Colonic mucosa (tissue), 4 donors: ENCODE data around the gene TUFT1. TPM values are rescaled to one million over a fixed set of nuclear protein-coding genes. Genes with fewer than 3 reads are reported as not detected.

Source experiments
- DNase-seq: peaks from one replicate; pipeline ENCODE4 v3.0.0-alpha.2; 2020
- H3K27ac ChIP-seq: fragments of 200-600 bp; one replicate; pipeline ENCODE4 v1.8.0; 2021
- H3K27me3 ChIP-seq: fragments of 200-600 bp; one replicate; pipeline ENCODE4 v1.8.0; 2021
- H3K36me3 ChIP-seq: fragments of 200-600 bp; one replicate; pipeline ENCODE4 v1.8.0; 2021
- H3K4me1 ChIP-seq: fragments of 200-600 bp; one replicate; pipeline ENCODE4 v1.8.0; 2021; ENCODE audit warnings: mild to moderate bottlenecking
- H3K4me3 ChIP-seq: fragments of 200-600 bp; one replicate; pipeline ENCODE4 v1.8.0; 2021
- H3K9ac ChIP-seq, 2 donors: one replicate each; pipeline ENCODE4 v1.7.0; 2013; ENCODE audit warnings: control low read depth in 2 of 2, low read depth in 2 of 2, low read length in 2 of 2
- H3K9me3 ChIP-seq: fragments of 200-600 bp; one replicate; pipeline ENCODE4 v1.8.0; 2021
- intact Hi-C: fragments of 100-400 bp; cut with DNase I; formaldehyde crosslinking; loops from one replicate; pipeline ENCODE4 v1.14.1; 2022
- total RNA-seq, 2 donors: library from RNA; stranded (reverse); fragmentation: NEBNext Ultra II Directional in 1 of 2; extraction: Animal tissue kit (Norgen Biotek cat#: 25700) in 1 of 2; gene quantifications; one replicate each; pipeline ENCODE4 v1.2.1, GENCODE V29; 2021
- TF ChIP-seq, protein P1 (sequence below): fragments of 200-600 bp; IDR thresholded peaks from one replicate; pipeline ENCODE4 v1.8.0; 2022; ENCODE audit warnings: antibody characterized with exemption, mild to moderate bottlenecking
- donor health status: healthy.
- donor health status: DM: no; HTN: no; CAD: no.
- donor health status: DM: no; HTN: no; CAD: no.

Gene TUFT1
- total RNA-seq, 2 donors from 2014 or later = 25.5 to 40.6 TPM

DNA sequence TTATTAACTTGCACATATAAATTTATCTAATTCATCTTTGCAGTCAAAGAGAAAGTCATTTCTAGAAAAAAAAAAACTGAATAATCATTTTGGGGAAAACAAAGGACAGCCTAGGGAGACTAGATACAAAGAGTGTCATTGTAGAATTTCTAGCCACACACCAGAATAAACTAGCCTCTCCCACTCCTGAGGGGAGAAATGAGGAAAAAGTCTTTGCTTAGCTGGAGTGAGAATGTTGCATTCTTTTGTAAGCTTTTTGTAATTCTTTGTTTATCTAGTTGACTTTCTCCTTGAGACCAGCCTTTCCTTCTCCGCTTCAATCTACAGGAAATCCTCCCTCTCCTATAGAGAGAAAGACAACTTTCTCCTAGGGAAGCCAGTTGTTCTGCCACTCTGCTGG is 44.8 kb upstream of the TUFT1 start:
- no peak overlapping the region for H3K4me3 ChIP-seq
- H3K36me3 ChIP-seq = no peaks in the 10 kb centered on the region
- H3K4me1 ChIP-seq = no peaks in the 10 kb centered on the region
- TF ChIP-seq, protein P1, sequence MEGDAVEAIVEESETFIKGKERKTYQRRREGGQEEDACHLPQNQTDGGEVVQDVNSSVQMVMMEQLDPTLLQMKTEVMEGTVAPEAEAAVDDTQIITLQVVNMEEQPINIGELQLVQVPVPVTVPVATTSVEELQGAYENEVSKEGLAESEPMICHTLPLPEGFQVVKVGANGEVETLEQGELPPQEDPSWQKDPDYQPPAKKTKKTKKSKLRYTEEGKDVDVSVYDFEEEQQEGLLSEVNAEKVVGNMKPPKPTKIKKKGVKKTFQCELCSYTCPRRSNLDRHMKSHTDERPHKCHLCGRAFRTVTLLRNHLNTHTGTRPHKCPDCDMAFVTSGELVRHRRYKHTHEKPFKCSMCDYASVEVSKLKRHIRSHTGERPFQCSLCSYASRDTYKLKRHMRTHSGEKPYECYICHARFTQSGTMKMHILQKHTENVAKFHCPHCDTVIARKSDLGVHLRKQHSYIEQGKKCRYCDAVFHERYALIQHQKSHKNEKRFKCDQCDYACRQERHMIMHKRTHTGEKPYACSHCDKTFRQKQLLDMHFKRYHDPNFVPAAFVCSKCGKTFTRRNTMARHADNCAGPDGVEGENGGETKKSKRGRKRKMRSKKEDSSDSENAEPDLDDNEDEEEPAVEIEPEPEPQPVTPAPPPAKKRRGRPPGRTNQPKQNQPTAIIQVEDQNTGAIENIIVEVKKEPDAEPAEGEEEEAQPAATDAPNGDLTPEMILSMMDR = no peak
- H3K27ac ChIP-seq = no peak overlapping the region
- intact Hi-C loops = no loop called here
- no peak overlapping the region for H3K9ac ChIP-seq
- H3K27me3 ChIP-seq = no peaks in the 10 kb centered on the region
- DNase-seq = no peak
- H3K9me3 ChIP-seq = no peaks in the 10 kb centered on the region

DNA sequence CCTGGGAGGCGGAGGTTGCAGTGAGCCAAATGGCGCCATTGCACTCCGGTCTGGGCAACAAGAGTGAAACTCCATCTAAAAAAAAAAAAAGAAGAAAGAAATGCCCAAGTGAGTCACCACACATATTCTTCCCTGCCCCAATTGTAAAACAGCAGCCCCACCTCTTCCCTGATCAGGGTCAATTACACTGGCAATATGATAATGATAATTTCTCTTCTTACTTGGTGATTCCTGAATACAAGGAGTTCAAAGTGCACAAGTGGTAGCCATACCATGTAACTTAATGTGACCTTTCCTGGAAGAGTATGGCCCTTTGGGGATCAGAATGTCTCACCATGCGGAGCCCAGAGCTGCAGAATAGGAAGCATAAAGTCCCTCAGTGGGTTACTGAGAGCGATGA is 40.7 kb upstream of the TUFT1 start:
- no peaks in the 10 kb centered on the region for H3K36me3 ChIP-seq
- H3K4me1 ChIP-seq = no peaks in the 10 kb centered on the region
- H3K27ac ChIP-seq = peak overlapping the region; percentile 40
- no peak overlapping the region for H3K4me3 ChIP-seq
- peak overlapping the region in 1 of 2 donors; percentile 2 for H3K9ac ChIP-seq
- no peak for DNase-seq
- TF ChIP-seq, protein P1 = no peak
- no peaks in the 10 kb centered on the region for H3K9me3 ChIP-seq
- no peaks in the 10 kb centered on the region for H3K27me3 ChIP-seq
- intact Hi-C loops = no loop called here

DNA sequence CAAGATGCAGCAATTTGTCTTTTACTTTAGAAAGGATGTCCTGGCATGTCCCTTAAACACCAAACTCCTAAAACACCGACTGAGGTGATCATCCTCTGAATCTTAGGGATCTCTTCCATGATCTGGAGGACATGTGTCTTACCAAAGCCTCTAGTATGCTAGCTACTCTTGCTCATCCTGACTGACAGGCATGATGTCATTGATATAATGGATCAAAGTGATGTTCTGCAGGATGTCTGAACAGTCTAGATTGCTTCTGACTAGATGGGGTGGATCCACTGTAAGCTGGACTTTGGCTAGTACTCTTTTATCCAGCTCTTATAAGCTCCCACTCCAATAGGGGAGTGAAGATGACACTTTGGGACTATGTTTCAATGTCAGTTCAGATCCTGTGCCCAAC is 40.2 kb upstream of the TUFT1 start:
- no peaks in the 10 kb centered on the region for H3K36me3 ChIP-seq
- no peaks in the 10 kb centered on the region for H3K27me3 ChIP-seq
- no peaks in the 10 kb centered on the region for H3K4me1 ChIP-seq
- DNase-seq = no peak
- peak overlapping the region; percentile 40 for H3K27ac ChIP-seq
- H3K4me3 ChIP-seq = no peak overlapping the region
- H3K9ac ChIP-seq = peak overlapping the region in 1 of 2 donors; percentile 5
- intact Hi-C loops = no loop called here
- TF ChIP-seq, protein P1 = no peak
- H3K9me3 ChIP-seq = no peaks in the 10 kb centered on the region

DNA sequence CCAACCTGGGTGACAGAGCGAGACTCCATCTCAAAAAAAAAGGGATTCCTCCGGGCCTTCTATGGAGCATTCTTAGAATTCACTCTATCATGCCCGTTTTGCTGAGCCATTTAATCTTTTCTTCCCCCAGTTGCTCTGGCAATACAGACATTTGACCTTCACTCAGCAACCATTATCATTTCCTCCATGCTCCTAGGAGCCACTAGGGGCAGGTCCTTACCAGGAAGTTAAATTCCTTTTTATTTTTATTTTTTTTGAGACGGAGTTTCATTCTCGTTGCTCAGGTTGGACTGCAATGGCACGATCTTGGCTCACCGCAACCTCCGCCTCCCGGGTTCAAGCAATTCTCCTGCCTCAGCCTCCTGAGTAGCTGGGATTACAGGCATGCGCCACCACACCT is 38.6 kb upstream of the TUFT1 start:
- Histone ChIP-seq H3K9me3 (no peaks in the 10 kb centered on the region), H3K4me1 (no peaks in the 10 kb centered on the region), H3K4me3 (no peak overlapping the region), H3K27me3 (no peaks in the 10 kb centered on the region), H3K27ac (no peak overlapping the region), H3K9ac (no peak overlapping the region), H3K36me3 (no peaks in the 10 kb centered on the region)
- intact Hi-C loops = no loop called here
- TF ChIP-seq, protein P1 = peak; percentile 11
- no peak for DNase-seq

DNA sequence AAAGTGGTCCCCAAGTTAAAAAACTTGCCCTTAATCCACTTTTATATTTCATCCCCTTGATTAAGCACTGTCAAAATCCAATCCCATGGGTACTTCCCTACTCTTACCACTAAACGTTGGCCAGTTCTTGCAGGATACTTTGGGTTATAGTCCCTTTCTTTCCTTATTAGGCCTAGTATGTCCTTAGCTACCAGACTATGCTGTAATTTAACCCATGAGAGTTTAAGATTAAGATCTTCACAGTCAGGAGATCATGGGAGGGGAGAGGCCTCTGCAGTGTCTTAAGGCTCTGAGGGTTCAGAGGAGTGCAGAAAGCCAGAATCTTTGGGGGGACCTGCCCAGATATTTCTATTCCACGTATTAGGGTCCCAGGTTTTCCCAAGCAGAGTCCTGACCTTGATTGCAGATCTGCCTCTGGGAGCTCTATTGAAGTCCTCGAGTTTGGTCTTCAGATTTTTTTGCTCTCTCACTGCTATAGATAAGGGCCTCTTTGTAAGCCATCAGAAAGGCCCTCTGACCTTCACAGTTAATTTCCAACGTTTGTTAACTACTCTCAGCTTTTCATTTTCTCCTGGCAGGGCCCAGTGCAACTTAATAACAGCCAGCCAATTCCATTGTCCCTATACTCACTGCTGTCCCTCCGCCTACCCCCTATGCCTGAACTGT is 37.9 kb upstream of the TUFT1 start:
- no peak for DNase-seq
- no peaks in the 10 kb centered on the region for H3K4me1 ChIP-seq
- intact Hi-C loops = no loop called here
- H3K9me3 ChIP-seq = no peaks in the 10 kb centered on the region
- no peaks in the 10 kb centered on the region for H3K36me3 ChIP-seq
- H3K9ac ChIP-seq = no peak overlapping the region
- H3K27me3 ChIP-seq = no peaks in the 10 kb centered on the region
- no peak overlapping the region for H3K27ac ChIP-seq
- H3K4me3 ChIP-seq = no peak overlapping the region
- TF ChIP-seq, protein P1 = no peak
